GM12801 (cell line): ENCODE results near the gene BSCL2.

Experiments
- TF ChIP-seq, protein P1 (sequence below): IDR thresholded peaks from one replicate; pipeline ENCODE4 v1.5.1; 2011; ENCODE audit warnings: control low read depth; ENCODE audit not compliant: insufficient read length; ENCODE audit errors: extremely low read depth

Gene BSCL2

DNA sequence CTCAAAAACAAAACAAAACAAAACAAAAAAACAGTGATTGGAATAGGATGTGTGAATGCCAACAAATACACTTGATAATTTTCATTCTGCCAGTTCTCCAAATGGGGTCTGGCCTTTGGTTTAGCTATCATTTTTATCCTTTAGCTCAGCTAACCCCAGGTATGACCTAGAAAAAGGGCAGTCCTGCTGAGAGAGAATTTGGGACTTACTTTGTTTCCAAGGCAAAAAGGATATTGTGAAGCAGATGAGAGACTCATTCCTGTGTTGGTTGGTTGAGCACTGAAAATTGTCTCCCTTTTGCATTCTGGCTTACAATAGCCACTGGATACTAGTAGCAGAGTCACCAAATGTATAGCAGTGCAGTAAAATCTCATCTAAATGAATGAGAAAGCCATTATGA is 30.0 kb upstream of the BSCL2 start:
- TF ChIP-seq, protein P1, sequence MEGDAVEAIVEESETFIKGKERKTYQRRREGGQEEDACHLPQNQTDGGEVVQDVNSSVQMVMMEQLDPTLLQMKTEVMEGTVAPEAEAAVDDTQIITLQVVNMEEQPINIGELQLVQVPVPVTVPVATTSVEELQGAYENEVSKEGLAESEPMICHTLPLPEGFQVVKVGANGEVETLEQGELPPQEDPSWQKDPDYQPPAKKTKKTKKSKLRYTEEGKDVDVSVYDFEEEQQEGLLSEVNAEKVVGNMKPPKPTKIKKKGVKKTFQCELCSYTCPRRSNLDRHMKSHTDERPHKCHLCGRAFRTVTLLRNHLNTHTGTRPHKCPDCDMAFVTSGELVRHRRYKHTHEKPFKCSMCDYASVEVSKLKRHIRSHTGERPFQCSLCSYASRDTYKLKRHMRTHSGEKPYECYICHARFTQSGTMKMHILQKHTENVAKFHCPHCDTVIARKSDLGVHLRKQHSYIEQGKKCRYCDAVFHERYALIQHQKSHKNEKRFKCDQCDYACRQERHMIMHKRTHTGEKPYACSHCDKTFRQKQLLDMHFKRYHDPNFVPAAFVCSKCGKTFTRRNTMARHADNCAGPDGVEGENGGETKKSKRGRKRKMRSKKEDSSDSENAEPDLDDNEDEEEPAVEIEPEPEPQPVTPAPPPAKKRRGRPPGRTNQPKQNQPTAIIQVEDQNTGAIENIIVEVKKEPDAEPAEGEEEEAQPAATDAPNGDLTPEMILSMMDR: no peak

DNA sequence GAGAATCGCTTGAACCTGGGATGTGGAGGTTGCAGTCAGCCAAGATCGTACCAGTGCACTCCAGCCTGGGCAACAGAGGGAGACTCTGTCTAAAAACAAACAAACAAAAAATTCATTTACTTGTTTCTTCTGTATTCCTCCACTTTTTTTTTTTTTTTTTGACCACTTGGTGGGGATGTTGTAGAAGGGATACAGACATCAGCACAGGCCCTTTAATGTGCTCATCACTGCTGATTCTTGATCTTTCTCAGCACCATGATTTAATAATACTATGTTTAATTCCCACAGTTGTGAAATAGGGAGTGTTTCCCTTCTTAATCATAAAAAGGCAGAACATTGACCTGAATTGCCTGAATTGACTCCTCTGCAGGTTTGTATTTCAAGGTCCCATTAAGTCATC is 25.6 kb upstream of the BSCL2 start:
- TF ChIP-seq, protein P1: no peak

DNA sequence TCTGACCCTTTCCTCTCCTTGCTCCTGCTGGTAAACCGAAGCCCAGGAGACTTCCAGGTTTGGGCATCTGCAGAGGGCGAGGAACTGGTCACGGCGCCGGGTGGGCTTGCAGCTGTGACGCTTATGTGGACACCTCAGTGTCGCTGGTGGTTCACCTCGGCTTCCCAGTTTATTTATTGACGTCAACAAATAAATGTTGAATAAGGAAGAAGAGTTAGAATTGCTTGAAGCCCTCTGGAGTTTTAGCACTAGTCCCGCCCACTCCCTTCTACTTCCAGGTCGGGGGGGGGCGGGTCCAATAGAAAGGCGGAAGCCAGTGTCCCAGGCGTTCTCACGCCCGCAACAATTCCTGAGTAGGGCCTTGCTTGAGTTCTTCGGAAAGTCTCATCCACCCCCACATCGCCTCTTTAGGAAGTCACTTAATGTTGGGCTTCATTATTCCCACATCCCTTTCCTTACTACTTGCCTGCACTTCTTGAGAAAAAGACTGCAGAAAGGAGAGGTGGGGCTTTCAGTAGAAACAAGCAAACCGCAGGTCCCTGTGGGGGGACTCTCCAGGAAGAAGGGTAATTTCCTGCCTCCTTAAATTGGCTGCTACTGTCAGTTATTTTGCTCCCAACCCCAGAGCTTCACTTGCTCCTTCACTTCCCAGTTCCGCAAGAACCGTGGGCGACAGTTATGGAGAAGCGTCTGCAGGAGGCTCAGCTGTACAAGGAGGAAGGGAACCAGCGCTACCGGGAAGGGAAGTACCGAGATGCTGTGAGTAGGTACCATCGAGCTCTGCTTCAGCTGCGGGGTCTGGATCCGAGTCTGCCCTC is 21.2 kb upstream of the BSCL2 start, which contains the start of gene TTC9C:
TSS of gene TTC9C (plus strand) at position 316 of the 818 bp plus-strand sequence. CDS start at position 679, 363 bp downstream.
- TF ChIP-seq, protein P1: no peak

DNA sequence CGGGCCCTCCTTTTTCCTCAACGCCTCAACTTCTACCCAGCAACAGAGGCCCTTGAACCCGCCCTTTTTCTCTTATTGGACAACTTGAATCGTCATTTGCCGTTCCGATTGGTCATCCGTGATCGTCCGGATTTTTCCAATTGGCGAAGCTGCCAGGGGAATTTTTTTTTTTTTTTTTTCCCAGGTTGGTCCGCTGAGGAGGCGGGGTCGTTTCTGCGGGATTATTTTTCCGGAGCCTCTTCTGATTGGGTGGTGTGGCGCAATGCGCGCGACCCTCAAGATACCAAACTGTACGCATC is 20.6 kb upstream of the BSCL2 start:
- TF ChIP-seq, protein P1: no peak

DNA sequence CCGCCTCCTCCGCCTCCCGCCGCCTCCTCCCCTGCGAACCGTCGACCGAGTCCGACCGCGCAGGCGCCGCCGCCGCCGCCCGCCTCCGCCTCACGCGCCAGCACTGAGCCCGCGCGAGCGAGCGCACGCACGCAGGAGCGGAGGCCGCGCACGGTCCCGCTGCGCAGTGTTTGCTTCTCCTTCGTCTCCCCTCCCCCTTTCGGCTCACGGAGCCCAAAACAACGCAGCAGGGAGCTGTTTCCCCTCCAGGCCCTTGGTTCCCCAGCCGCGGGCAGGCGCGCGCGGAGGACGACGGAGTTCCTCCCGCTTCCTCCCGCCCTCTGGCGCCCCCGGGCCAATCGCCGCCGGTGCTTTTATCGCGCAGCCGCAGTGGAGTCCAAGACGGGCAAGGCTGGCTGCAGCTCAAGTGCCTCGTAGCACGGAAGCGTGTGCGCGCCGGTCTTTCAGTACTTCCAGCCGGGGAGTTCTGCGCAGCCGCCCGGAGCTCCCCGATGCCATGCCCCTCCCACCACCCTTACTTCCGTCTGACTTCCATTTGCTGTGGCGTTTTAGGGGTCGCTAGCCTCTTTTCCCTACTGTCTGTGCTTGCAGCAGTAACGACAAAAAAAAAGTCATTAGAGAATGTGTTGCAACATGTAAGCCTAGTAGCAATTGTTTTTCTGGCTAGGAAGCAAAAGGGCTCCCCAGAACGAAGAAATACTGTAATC is 20.1 kb upstream of the BSCL2 start, which contains the start of gene HNRNPUL2:
TSS of gene HNRNPUL2 (minus strand) at position 293 of the 707 bp plus-strand sequence. CDS start 301 bp downstream, outside the sequence.
- TF ChIP-seq, protein P1: no peak

DNA sequence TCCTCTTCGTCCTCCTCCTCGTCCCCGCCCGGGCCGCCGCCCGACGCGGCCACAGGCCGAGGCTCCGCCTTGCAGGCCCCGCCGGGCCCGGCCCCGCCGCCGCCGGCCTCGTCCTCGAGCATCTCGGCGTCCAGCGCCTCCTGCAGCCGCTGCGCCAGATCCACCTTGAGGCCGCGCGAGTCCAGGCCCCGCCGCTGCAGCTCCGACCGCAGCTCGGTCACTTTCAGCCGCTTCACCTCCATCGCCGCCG is 19.6 kb upstream of the BSCL2 start:
- TF ChIP-seq, protein P1: no peak

DNA sequence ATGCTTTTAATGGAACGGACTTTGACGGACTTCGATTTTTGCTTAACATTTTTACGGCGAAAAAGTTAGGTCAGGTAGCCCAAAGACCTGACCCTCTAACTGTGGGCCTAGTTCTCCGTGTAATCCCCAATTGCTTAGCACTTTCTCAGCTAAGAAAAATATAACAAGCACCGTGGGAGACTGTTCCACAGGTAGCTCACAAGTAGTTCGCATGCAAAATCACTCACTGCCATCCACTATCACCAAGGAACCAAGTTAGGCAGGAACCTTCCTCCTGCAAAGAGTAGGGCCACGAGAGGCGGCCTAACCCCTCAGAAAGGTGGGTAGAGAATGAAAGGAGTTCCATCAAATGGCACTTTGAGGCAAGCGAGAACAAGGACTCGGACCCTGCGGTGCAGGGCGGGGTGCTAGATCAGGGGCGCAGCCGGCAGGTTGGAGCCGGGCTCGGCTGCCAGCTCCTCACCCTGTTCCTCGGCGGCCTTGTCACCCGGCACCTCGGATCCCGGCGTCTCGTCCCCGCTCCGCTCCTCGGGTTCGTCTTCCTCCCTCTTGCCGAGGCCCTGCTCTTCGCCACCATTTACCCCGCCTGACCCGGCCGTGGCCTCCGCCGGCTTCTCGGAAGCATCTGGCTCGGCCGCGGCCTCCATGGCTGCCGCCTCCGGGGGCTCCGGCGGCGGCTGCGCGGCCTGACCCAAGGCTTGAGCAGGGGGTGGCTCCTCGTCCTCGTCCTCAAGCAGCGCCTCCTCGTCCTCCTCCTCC is 19.1 kb upstream of the BSCL2 start:
- TF ChIP-seq, protein P1: no peak
